OCI-LY1 (cell line): ENCODE data around the gene SAPCD1.

ENCODE experiments used
- EZH2 ChIP-seq: fragments of 200-600 bp; sonication (generic), shearing (Covaris generic); IDR thresholded peaks from 2 replicates; pipeline ENCODE4 v1.8.0; 2017; ENCODE audit warnings: borderline replicate concordance, mixed run types, mild to moderate bottlenecking, antibody characterized with exemption, low read length, moderate library complexity, mixed read lengths
- TF ChIP-seq, protein P1 (sequence below): fragments of 200-600 bp; sonication (generic), shearing (Covaris generic); IDR thresholded peaks from 2 replicates; pipeline ENCODE4 v1.5.1; 2017; ENCODE audit warnings: mild to moderate bottlenecking, antibody characterized with exemption, low read length, moderate library complexity, mixed read lengths

DNA sequence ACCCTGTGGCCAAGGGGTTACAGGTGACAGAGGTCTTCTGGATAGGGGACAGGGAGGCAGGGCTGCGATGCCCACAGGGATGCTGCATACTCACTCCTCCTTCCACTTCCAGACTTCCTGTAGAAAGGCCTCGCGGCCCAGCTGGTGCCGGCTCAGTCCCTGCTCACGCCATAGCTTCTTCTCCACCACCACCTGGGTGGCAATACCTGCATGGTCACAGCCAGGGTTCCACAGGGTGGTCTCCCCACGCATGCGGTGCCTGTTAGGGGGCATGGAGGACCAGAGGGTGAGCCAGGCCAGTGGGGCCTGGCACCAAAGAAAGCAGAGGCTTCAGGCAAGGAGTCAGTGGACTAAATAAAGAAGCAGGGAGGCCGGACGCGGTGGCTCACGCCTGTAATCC lies 23.0 kb downstream of the SAPCD1 start:
- TF ChIP-seq, protein P1, sequence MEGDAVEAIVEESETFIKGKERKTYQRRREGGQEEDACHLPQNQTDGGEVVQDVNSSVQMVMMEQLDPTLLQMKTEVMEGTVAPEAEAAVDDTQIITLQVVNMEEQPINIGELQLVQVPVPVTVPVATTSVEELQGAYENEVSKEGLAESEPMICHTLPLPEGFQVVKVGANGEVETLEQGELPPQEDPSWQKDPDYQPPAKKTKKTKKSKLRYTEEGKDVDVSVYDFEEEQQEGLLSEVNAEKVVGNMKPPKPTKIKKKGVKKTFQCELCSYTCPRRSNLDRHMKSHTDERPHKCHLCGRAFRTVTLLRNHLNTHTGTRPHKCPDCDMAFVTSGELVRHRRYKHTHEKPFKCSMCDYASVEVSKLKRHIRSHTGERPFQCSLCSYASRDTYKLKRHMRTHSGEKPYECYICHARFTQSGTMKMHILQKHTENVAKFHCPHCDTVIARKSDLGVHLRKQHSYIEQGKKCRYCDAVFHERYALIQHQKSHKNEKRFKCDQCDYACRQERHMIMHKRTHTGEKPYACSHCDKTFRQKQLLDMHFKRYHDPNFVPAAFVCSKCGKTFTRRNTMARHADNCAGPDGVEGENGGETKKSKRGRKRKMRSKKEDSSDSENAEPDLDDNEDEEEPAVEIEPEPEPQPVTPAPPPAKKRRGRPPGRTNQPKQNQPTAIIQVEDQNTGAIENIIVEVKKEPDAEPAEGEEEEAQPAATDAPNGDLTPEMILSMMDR = no peak
- TF ChIP-seq EZH2 = no peak
